ENCODE results near the gene IL23A. TPM values are rescaled to one million over a fixed set of nuclear protein-coding genes. Genes with fewer than 3 reads are reported as not detected.

Gene IL23A
- total RNA-seq, 2 experiments from 2014 or later: 9.8 to 16.3 TPM

GRCh38 chr12:56304872-56305590 is 33.7 kb upstream of the IL23A start:
- Histone ChIP-seq H3K79me2 (ENCODE audit: insufficient read depth, low read depth, low read length) (peaks cover 12% of the 10 kb centered on the region; the same call in 1 of the 2 replicates), H4K20me1 (ENCODE audit: insufficient read depth, low read length) (no peaks in the 10 kb centered on the region), H3K4me2 (ENCODE audit: low read length) (no peak overlapping the region), H3K9me2 (ENCODE audit: insufficient read depth, low read length) (no peaks in the 10 kb centered on the region), H3K4me3 (ENCODE audit: low read depth, low read length, poor library complexity, severe bottlenecking) (no peak overlapping the region), H2AFZ (ENCODE audit: low read length) (no peak overlapping the region), H3K27ac (ENCODE audit: low read depth, low read length, poor library complexity, severe bottlenecking) (no peak overlapping the region), H3K36me3 (ENCODE audit: insufficient read depth, low read length) (peaks cover 50% of the 10 kb centered on the region), H3K9me3 (ENCODE audit: low read length) (no peaks in the 10 kb centered on the region), H3K4me1 (ENCODE audit: insufficient read depth, low read length, poor library complexity, severe bottlenecking) (peaks cover 30% of the 10 kb centered on the region)
- BruUV-seq (replicated peaks): no TSS peak
- POLR2A ChIA-PET: interaction anchor here (0.8 to 1.0 kb wide), 2 partner anchors 117 to 155 kb away, joined by 3 read pairs; no protein-coding TSS in a partner anchor
- CTCF ChIA-PET (ENCODE audit: unreplicated experiment): interaction anchor here (0.6 to 1.5 kb wide), 2 partner anchors 11 to 159 kb away, joined by 4 read pairs; no protein-coding TSS in a partner anchor
- DNase-seq (ENCODE audit: low spot score): no peak
- TF ChIP-seq, protein P1, sequence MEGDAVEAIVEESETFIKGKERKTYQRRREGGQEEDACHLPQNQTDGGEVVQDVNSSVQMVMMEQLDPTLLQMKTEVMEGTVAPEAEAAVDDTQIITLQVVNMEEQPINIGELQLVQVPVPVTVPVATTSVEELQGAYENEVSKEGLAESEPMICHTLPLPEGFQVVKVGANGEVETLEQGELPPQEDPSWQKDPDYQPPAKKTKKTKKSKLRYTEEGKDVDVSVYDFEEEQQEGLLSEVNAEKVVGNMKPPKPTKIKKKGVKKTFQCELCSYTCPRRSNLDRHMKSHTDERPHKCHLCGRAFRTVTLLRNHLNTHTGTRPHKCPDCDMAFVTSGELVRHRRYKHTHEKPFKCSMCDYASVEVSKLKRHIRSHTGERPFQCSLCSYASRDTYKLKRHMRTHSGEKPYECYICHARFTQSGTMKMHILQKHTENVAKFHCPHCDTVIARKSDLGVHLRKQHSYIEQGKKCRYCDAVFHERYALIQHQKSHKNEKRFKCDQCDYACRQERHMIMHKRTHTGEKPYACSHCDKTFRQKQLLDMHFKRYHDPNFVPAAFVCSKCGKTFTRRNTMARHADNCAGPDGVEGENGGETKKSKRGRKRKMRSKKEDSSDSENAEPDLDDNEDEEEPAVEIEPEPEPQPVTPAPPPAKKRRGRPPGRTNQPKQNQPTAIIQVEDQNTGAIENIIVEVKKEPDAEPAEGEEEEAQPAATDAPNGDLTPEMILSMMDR (conservative IDR thresholded peaks at IDR 0.05; ENCODE audit: low read length): no peak
- TF ChIP-seq EZH2phosphoT487 (IDR thresholded peaks at IDR 0.05; ENCODE audit: borderline replicate concordance, low read depth, low read length): no peak
- intact Hi-C loops (cut with micrococcal nuclease; ENCODE audit: unreplicated experiment): no loop called here

DNA sequence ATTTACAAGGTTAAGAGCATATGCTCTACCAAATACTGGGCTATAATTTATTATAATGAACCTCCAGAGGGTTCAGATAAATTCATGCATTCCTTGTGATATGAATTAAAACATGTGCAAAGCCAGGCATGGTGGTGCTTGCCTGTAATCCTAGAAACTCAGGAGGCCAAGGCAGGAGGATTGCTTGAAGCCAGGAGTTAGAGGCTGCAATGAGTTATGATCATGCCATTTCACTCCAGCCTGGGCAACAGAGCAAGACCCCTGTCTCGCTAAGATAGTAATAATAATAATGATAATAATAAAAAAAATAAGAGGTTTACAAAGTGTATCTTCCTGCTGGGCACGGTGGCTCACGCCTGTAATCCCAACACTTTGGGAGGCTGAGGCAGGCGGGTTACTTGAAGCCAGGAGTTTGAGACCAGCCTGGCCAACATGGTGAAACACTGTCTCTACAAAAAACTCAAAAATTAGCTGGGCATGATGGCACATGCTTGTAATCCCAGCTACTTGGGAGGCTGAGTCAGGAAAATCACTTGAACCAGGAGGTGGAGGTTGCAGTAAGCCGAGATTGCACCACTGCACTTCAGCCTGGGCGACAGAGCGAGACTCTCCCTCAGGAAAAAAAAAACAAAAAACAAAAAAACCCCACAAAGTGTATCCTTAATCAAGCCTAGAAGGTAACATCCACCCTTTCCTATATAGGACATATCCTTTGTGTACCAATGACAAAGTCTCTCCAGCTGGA is 31.3 kb upstream of the IL23A start:
- Histone ChIP-seq H2AFZ (ENCODE audit: low read length) (no peak overlapping the region), H3K36me3 (ENCODE audit: insufficient read depth, low read length) (peaks cover 63% of the 10 kb centered on the region), H3K4me1 (ENCODE audit: insufficient read depth, low read length, poor library complexity, severe bottlenecking) (peaks cover 10% of the 10 kb centered on the region), H3K4me2 (ENCODE audit: low read length) (no peak overlapping the region), H3K79me2 (ENCODE audit: insufficient read depth, low read depth, low read length) (no peaks in the 10 kb centered on the region), H3K4me3 (ENCODE audit: low read depth, low read length, poor library complexity, severe bottlenecking) (no peak overlapping the region), H3K27ac (ENCODE audit: low read depth, low read length, poor library complexity, severe bottlenecking) (no peak overlapping the region), H4K20me1 (ENCODE audit: insufficient read depth, low read length) (no peaks in the 10 kb centered on the region), H3K9me3 (ENCODE audit: low read length) (no peaks in the 10 kb centered on the region), H3K9me2 (ENCODE audit: insufficient read depth, low read length) (no peaks in the 10 kb centered on the region)
- CTCF ChIA-PET (ENCODE audit: unreplicated experiment): no interaction called here
- no TSS peak for BruUV-seq (replicated peaks)
- TF ChIP-seq EZH2phosphoT487 (IDR thresholded peaks at IDR 0.05; ENCODE audit: borderline replicate concordance, low read depth, low read length): no peak
- POLR2A ChIA-PET: interaction anchor here (1.0 to 1.1 kb wide), 2 partner anchors 10 to 153 kb away, joined by 3 read pairs; no protein-coding TSS in a partner anchor
- intact Hi-C loops (cut with micrococcal nuclease; ENCODE audit: unreplicated experiment): no loop called here
- no peak for DNase-seq (ENCODE audit: low spot score)

DNA sequence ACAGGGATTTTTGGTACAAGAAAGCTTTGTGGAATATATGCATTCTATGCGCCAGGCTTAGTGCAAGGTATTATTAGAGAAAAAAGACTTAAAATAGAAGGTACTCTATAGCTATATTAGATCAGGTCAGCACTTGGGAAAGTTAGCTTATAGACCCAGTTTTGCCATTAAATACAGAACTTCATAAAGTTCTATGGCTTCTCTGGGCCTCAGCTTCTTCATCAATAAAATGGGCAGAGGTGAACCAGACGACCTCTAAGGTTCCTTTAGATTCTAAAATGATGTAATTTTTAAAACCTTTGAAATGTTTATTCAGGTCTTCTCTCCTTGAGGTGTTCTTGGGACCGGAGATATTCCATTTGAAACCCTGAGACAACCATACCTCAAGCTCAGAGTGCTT is 30.0 kb upstream of the IL23A start:
- no peak overlapping the region for H2AFZ ChIP-seq (ENCODE audit: low read length)
- CTCF ChIA-PET (ENCODE audit: unreplicated experiment): no interaction called here
- no peak for TF ChIP-seq EZH2phosphoT487 (IDR thresholded peaks at IDR 0.05; ENCODE audit: borderline replicate concordance, low read depth, low read length)
- H3K4me1 ChIP-seq (ENCODE audit: insufficient read depth, low read length, poor library complexity, severe bottlenecking): no peaks in the 10 kb centered on the region
- no peak for DNase-seq (ENCODE audit: low spot score)
- H3K79me2 ChIP-seq (ENCODE audit: insufficient read depth, low read depth, low read length): no peaks in the 10 kb centered on the region
- H3K9me2 ChIP-seq (ENCODE audit: insufficient read depth, low read length): no peaks in the 10 kb centered on the region
- H3K27ac ChIP-seq (ENCODE audit: low read depth, low read length, poor library complexity, severe bottlenecking): no peak overlapping the region
- POLR2A ChIA-PET: interaction anchor here (1.1 kb wide), 1 partner anchor 152 kb away, joined by 3 read pairs; no protein-coding TSS in a partner anchor
- no peaks in the 10 kb centered on the region for H3K9me3 ChIP-seq (ENCODE audit: low read length)
- no peak overlapping the region for H3K4me2 ChIP-seq (ENCODE audit: low read length)
- intact Hi-C loops (cut with micrococcal nuclease; ENCODE audit: unreplicated experiment): no loop called here
- BruUV-seq (replicated peaks): no TSS peak
- H3K36me3 ChIP-seq (ENCODE audit: insufficient read depth, low read length): peaks cover 67% of the 10 kb centered on the region
- no peak overlapping the region for H3K4me3 ChIP-seq (ENCODE audit: low read depth, low read length, poor library complexity, severe bottlenecking)
- H4K20me1 ChIP-seq (ENCODE audit: insufficient read depth, low read length): no peaks in the 10 kb centered on the region

All from OCI-LY7 (cell line).